Hindlimb muscle (tissue), 1 donor: ENCODE results near the gene LTBP3. TPM values are rescaled to one million over a fixed set of nuclear protein-coding genes. Genes with fewer than 3 reads are reported as not detected.

Source experiments
- DNase-seq: peaks from one replicate; pipeline ENCODE4 v3.0.0-alpha.2; 2013
- polyA plus RNA-seq: library from polyadenylated mRNA; unstranded; fragments of 120-200 nt; gene quantifications from one replicate; pipeline ENCODE4 v1.2.1, GENCODE V29; 2013; ENCODE audit not compliant: insufficient read length

LTBP3 gene
- polyA plus RNA-seq, 1 donor: 126 TPM

GRCh38 chr11:65492637-65493366 lies 65.4 kb downstream of the LTBP3 start:
- DNase-seq: peak; percentile 88

DNA sequence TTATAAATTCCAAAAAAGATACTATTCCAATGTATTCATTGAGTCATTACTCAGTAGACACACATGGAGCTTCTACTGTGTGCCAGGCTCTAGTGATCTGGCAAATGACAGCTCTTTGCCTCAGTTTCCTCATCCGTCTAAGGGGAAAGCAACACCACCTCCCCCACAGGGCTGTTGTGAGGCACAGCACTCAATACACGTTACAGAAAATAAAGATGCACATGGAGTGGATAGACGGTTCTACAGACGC lies 65.8 kb downstream of the LTBP3 start:
- DNase-seq: no peak

DNA sequence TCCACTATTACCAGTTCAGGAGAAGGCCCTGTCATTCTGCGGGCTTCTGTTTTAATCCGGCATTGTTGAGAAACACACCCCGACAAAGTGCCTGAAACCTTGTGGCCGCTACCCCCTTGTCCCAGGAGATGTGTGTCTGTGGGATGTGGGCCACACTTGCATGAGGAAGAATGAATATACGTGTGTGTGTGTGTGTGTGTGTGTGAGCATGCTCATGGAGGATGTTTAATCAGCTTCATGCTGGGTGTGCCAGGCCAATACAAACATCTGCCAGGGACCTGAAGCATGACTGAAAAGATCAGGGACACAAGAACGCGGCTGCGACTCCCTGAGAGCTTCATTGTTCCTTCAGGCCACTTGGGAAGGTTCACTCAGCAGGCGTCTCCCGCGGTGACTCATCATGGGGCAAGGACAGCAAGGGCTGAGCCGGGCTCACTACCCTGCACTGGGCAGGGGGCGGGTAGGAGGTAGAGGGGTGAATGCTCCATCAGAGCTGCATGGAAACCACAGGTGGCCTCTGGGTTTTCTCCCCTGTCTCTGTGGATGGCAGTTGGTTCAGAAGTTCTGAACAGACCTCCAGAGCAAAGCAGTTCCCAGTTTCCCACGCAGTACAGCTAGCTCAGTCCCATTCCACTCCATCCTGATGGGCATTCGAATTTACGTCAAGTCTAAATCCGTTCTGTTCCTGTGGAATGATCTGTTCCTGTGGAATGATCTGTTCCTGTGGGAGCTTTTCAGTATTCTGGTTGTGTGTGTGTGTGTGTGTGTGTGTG lies 66.4 kb downstream of the LTBP3 start:
- no peak for DNase-seq

GRCh38 chr11:65491163-65491465 lies 67.0 kb downstream of the LTBP3 start:
- DNase-seq: no peak

GRCh38 chr11:65489706-65490320 lies 68.3 kb downstream of the LTBP3 start:
- no peak for DNase-seq

DNA sequence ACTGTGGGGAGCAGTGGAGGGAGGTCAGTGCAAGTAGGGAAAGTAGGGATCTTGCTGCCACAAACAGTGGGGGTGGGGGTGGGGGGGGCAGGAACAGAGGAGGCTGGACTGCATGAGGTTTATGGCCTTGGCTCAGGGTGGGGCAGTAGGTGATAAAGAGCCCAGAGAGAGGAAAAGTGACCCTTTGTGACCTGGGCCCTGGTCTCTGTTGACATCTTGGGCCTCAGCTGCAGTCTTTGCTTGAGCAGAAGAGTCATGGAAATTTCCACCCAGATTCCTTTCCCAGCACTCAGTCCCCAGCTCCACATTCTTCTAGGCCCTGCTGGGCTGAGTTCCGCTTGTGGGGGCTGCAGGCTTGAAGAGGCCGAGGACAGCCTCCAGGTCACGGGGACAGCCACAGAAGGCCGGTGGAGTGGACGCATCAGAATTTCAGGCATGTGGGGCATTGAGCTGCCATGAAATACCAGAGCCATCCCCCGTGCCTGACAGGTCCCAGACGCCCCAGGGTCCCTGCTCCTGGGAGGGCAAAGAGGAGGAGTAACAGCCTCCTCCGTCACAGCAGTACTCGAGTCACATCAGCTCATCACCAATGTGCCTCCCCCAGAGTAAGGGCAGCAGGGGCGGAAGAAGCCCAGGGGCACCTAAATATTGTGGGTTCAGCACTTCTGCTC lies 69.0 kb downstream of the LTBP3 start:
- no peak for DNase-seq

Other genes with a start within 250 kb of the LTBP3 start
- 38.8 TPM for gene CDC42EP2, start 243.5 kb downstream of the LTBP3 start, polyA plus RNA-seq
- 48.6 TPM for gene DPF2, start 224.5 kb downstream of the LTBP3 start, polyA plus RNA-seq
- 0.22 TPM for gene TIGD3, start 203.6 kb downstream of the LTBP3 start, polyA plus RNA-seq
- 10.0 TPM for gene SLC25A45, start 175.7 kb downstream of the LTBP3 start, polyA plus RNA-seq
- 11.4 TPM for gene FRMD8, start 171.7 kb downstream of the LTBP3 start, polyA plus RNA-seq
- gene NEAT1, start 135.6 kb downstream of the LTBP3 start, polyA plus RNA-seq: 88.9 TPM
- gene MALAT1, start 59.3 kb downstream of the LTBP3 start, polyA plus RNA-seq: 191 TPM
- 54.1 TPM for gene SCYL1, start 33.3 kb downstream of the LTBP3 start, polyA plus RNA-seq
- 61.4 TPM for gene ZNRD2, start 12.1 kb upstream of the LTBP3 start, polyA plus RNA-seq
- 52.5 TPM for gene FAM89B, start 14.2 kb upstream of the LTBP3 start, polyA plus RNA-seq
- gene EHBP1L1, start 17.7 kb upstream of the LTBP3 start, polyA plus RNA-seq: 391 TPM
- 1.8 TPM for gene KCNK7, start 37.4 kb upstream of the LTBP3 start, polyA plus RNA-seq
- 33.6 TPM for gene MAP3K11, start 55.9 kb upstream of the LTBP3 start, polyA plus RNA-seq
- gene PCNX3, start 57.4 kb upstream of the LTBP3 start, polyA plus RNA-seq: 21.7 TPM
- gene SIPA1, start 79.7 kb upstream of the LTBP3 start, polyA plus RNA-seq: 41.7 TPM
- gene RELA, start 104.6 kb upstream of the LTBP3 start, polyA plus RNA-seq: 50.6 TPM
- 39.2 TPM for gene KAT5, start 153.9 kb upstream of the LTBP3 start, polyA plus RNA-seq
- gene RNASEH2C, start 162.4 kb upstream of the LTBP3 start, polyA plus RNA-seq: 25.7 TPM
- gene AP5B1, start 222.6 kb upstream of the LTBP3 start, polyA plus RNA-seq: 2.1 TPM
- gene OVOL1, start 228.7 kb upstream of the LTBP3 start, polyA plus RNA-seq: not detected